Left ventricle myocardium inferior (tissue), 1 donor: Measurements from ENCODE around the gene PAH. TPM values are rescaled to one million over a fixed set of nuclear protein-coding genes. Genes with fewer than 3 reads are reported as not detected.

Experiments
- DNase-seq: peaks from one replicate; pipeline ENCODE4 v3.0.0-alpha.2; 2020
- H3K27ac ChIP-seq: fragments of 200-600 bp; replicated peaks from 2 replicates; pipeline ENCODE4 v1.8.0; 2021
- H3K27me3 ChIP-seq: fragments of 200-600 bp; 2 replicates; pipeline ENCODE4 v1.8.0; 2021; ENCODE audit warnings: low read depth
- H3K36me3 ChIP-seq: fragments of 200-600 bp; 2 replicates; pipeline ENCODE4 v1.8.0; 2021
- H3K4me1 ChIP-seq: fragments of 200-600 bp; 2 replicates; pipeline ENCODE4 v1.8.0; 2021
- H3K4me3 ChIP-seq: fragments of 200-600 bp; 2 replicates; pipeline ENCODE4 v1.8.0; 2021; ENCODE audit warnings: mild to moderate bottlenecking, moderate library complexity
- H3K9me3 ChIP-seq: fragments of 200-600 bp; replicated peaks from 2 replicates; pipeline ENCODE4 v1.8.0; 2021
- intact Hi-C: fragments of 100-400 bp; cut with micrococcal nuclease; formaldehyde crosslinking; loops from one replicate; pipeline ENCODE4 v1.11.0; 2022
- total RNA-seq: library from RNA; stranded (reverse); fragmentation: NEBNext Ultra II Directional; extraction: Animal tissue kit (Norgen Biotek cat#: 25700); gene quantifications from one replicate; pipeline ENCODE4 v1.2.1, GENCODE V29; 2021
- TF ChIP-seq, protein P1 (sequence below): fragments of 200-600 bp; IDR thresholded peaks from 2 replicates; pipeline ENCODE4 v1.8.0; 2021; ENCODE audit warnings: antibody characterized with exemption, mild to moderate bottlenecking, borderline replicate concordance
- donor health status: DM: no; HTN: yes; CAD: no; lungs with severe emphysema.

PAH gene
- total RNA-seq, 1 donor from 2014 or later, result not detected

DNA sequence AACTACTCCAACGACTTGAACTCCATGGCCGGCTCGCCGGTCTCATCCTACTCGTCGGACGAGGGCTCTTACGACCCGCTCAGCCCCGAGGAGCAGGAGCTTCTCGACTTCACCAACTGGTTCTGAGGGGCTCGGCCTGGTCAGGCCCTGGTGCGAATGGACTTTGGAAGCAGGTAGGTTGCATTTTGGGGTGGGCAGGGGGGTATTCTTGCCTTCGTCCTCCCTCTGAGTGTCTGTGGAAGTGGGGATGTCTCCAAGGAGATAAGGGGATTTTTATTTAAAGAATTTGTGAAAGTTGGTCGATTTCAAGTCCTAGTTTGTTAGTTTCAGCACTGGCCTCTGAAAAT lies 41.8 kb upstream of the PAH start:
- intact Hi-C loops, result no loop called here
- H3K27ac ChIP-seq, result no peak overlapping the region
- peaks cover 33% of the 10 kb centered on the region for H3K4me1 ChIP-seq
- DNase-seq, result no peak
- peaks cover 7% of the 10 kb centered on the region for H3K9me3 ChIP-seq
- H3K36me3 ChIP-seq, result no peaks in the 10 kb centered on the region
- H3K4me3 ChIP-seq, result peak overlapping the region; percentile 62
- H3K27me3 ChIP-seq, result peaks cover 99% of the 10 kb centered on the region
- TF ChIP-seq, protein P1, sequence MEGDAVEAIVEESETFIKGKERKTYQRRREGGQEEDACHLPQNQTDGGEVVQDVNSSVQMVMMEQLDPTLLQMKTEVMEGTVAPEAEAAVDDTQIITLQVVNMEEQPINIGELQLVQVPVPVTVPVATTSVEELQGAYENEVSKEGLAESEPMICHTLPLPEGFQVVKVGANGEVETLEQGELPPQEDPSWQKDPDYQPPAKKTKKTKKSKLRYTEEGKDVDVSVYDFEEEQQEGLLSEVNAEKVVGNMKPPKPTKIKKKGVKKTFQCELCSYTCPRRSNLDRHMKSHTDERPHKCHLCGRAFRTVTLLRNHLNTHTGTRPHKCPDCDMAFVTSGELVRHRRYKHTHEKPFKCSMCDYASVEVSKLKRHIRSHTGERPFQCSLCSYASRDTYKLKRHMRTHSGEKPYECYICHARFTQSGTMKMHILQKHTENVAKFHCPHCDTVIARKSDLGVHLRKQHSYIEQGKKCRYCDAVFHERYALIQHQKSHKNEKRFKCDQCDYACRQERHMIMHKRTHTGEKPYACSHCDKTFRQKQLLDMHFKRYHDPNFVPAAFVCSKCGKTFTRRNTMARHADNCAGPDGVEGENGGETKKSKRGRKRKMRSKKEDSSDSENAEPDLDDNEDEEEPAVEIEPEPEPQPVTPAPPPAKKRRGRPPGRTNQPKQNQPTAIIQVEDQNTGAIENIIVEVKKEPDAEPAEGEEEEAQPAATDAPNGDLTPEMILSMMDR, result no peak

DNA sequence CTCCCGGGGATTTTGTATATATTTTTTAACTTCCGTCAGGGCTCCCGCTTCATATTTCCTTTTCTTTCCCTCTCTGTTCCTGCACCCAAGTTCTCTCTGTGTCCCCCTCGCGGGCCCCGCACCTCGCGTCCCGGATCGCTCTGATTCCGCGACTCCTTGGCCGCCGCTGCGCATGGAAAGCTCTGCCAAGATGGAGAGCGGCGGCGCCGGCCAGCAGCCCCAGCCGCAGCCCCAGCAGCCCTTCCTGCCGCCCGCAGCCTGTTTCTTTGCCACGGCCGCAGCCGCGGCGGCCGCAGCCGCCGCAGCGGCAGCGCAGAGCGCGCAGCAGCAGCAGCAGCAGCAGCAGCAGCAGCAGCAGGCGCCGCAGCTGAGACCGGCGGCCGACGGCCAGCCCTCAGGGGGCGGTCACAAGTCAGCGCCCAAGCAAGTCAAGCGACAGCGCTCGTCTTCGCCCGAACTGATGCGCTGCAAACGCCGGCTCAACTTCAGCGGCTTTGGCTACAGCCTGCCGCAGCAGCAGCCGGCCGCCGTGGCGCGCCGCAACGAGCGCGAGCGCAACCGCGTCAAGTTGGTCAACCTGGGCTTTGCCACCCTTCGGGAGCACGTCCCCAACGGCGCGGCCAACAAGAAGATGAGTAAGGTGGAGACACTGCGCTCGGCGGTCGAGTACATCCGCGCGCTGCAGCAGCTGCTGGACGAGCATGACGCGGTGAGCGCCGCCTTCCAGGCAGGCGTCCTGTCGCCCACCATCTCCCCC lies 41.2 kb upstream of the PAH start:
- H3K27ac ChIP-seq, result no peak overlapping the region
- H3K4me1 ChIP-seq, result peaks cover 33% of the 10 kb centered on the region
- H3K27me3 ChIP-seq, result peaks cover 99% of the 10 kb centered on the region
- H3K4me3 ChIP-seq, result peak overlapping the region; percentile 62
- peaks cover 1% of the 10 kb centered on the region for H3K9me3 ChIP-seq
- H3K36me3 ChIP-seq, result no peaks in the 10 kb centered on the region
- DNase-seq, result no peak
- TF ChIP-seq, protein P1, result no peak
- intact Hi-C loops, result no loop called here

DNA sequence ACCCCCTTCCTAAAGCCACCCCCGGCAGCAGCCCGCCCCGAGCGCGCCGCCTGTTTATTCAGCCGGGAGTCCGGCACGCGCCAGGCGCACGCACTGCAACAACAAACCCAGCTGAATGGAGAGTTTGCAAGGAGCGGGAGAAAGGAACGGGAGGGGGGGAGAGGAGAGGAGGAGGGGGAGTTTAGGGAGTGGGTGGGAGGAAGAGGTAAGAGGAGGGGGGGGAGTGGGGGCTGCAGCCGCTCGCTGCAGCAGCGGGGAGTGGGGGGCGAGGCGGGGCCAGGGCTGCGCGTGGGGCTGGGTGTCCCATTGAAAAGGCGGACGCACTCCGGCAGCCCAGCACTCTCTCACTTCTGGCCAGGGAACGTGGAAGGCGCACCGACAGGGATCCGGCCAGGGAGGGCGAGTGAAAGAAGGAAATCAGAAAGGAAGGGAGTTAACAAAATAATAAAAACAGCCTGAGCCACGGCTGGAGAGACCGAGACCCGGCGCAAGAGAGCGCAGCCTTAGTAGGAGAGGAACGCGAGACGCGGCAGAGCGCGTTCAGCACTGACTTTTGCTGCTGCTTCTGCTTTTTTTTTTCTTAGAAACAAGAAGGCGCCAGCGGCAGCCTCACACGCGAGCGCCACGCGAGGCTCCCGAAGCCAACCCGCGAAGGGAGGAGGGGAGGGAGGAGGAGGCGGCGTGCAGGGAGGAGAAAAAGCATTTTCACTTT lies 40.5 kb upstream of the PAH start, which contains the start of gene ASCL1:
Gene ASCL1 (plus strand): TSS at position 336 of the 712 bp plus-strand sequence. CDS start 571 bp downstream, outside the sequence.
- Histone ChIP-seq H3K27ac (no peak within 1 kb of the TSS), H3K4me3 (peak within 1 kb of the TSS; percentile 62), H3K36me3 (no peaks in the 10 kb centered on the region), H3K4me1 (peaks cover 33% of the 10 kb centered on the region), H3K9me3 (no peaks in the 10 kb centered on the region), H3K27me3 (peaks cover 99% of the 10 kb centered on the region)
- no peak for DNase-seq
- TF ChIP-seq, protein P1, result no peak
- intact Hi-C loops, result no loop called here

DNA sequence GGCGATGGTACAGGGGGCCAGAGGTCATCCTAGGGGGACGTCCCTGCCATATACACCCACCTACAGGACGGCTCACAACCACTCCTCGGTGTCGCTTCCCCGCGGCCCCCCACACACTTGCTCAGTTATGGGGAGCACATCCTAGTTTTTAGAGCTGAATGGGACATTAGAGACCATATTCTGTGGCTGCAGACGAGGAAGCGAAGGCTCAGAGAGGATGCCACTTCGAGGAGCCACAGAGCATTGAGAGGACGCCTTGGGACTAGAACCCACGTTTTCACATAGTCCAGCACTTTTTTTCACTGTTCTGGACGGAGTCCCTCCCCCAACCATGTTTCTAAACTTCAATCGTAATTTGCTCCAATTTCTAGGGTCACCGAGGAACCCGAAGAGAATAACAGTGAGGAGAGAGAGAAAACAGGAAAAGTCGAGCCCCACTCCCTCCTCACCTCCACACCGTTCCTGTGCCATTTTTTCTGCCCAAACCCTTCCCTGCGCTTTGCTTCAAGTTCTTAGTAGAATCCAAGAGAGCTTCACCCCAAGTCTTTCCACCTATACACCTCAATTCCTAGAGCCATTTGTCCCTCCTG lies 39.8 kb upstream of the PAH start:
- Histone ChIP-seq H3K4me3 (peak overlapping the region; percentile 62), H3K27ac (no peak overlapping the region), H3K4me1 (peaks cover 33% of the 10 kb centered on the region), H3K9me3 (no peaks in the 10 kb centered on the region), H3K36me3 (no peaks in the 10 kb centered on the region), H3K27me3 (peaks cover 100% of the 10 kb centered on the region)
- intact Hi-C loops, result no loop called here
- TF ChIP-seq, protein P1, result no peak
- no peak for DNase-seq

- H3K27ac ChIP-seq, result no peak overlapping the region
- H3K4me1 ChIP-seq, result peaks cover 29% of the 10 kb centered on the region
- DNase-seq, result no peak
- H3K36me3 ChIP-seq, result no peaks in the 10 kb centered on the region
- TF ChIP-seq, protein P1, result no peak
- no peaks in the 10 kb centered on the region for H3K9me3 ChIP-seq
- no peak overlapping the region for H3K4me3 ChIP-seq
- intact Hi-C loops, result no loop called here
- H3K27me3 ChIP-seq, result peaks cover 100% of the 10 kb centered on the region
These were observed 39.1 kb upstream of the PAH start for GRCh38 chr12:102955926-102956737.
